A549 (cell line): ENCODE results near the gene CAPN7. TPM values are rescaled to one million over a fixed set of nuclear protein-coding genes. Genes with fewer than 3 reads are reported as not detected.

Experiments used
- ATAC-seq, 2 experiments: fragments of 200-7000 bp in 1 of 2; fragments of >200 bp in 1 of 2; cut with Nextera tagmentation in 1 of 2; cut with Tn5 transposase in 1 of 2; 3 replicates each; pipeline versions ENCODE4 v1.8.0 to v1.9.1; 2018 to 2020; ENCODE audit warnings: mild to moderate bottlenecking in 1 of 2, moderate library complexity in 1 of 2
- CTCF ChIA-PET: fragments of 300-600 bp; sonication (Branson Sonifier 250); formaldehyde crosslinking; extraction: SDS; loops from one replicate; lab custom pipeline; 2021; ENCODE audit warnings: antibody characterized with exemption, inconsistent platforms; lab: Yijun Ruan, JAX
- POLR2A ChIA-PET: fragments of 350-600 bp; formaldehyde crosslinking; extraction: SDS; loops from one replicate; lab custom pipeline; 2021; ENCODE audit warnings: antibody characterized with exemption, inconsistent platforms; lab: Yijun Ruan, JAX
- DNase-seq, 2 experiments: peaks; one replicate each; pipeline versions ENCODE4 v3.0.0 to v3.0.0-alpha.2; 2011 to 2016; ENCODE audit warnings: low read depth in 1 of 2, low spot score in 1 of 2
- FAIRE-seq: peaks from 2 replicates; lab custom pipeline; 2011; peaks lifted over from hg19 to GRCh38; lab: Jason Lieb, UNC
- H3K27ac ChIP-seq, 2 experiments: fragments of >200 bp; sonication (Bioruptor Twin); formaldehyde crosslinking; 3 replicates each; pipeline ENCODE4 v1.5.1; 2016 to 2017
- H3K4me1 ChIP-seq: fragments of >200 bp; sonication (Bioruptor Twin); formaldehyde crosslinking; 3 replicates; pipeline ENCODE4 v1.6.1; 2016
- H3K4me2 ChIP-seq: fragments of >200 bp; sonication (Bioruptor Twin); formaldehyde crosslinking; 3 replicates; pipeline ENCODE4 v1.6.1; 2016
- H3K4me3 ChIP-seq: fragments of >200 bp; sonication (Bioruptor Twin); formaldehyde crosslinking; 3 replicates; pipeline ENCODE4 v1.5.1; 2016
- H3K9me3 ChIP-seq: fragments of >200 bp; sonication (Bioruptor Twin); formaldehyde crosslinking; 3 replicates; pipeline ENCODE4 v1.6.1; 2016
- BCL3 ChIP-seq: fragments of >200 bp; sonication (Bioruptor Twin); formaldehyde crosslinking; IDR thresholded peaks from 3 replicates; pipeline ENCODE4 v1.6.1; 2016
- BHLHE40 ChIP-seq: IDR thresholded peaks from 2 replicates; pipeline ENCODE4 v1.6.1; 2012; ENCODE audit warnings: low read depth, low read length, inconsistent platforms
- CEBPB ChIP-seq, 2 experiments: fragments of >200 bp in 1 of 2; sonication (Bioruptor Twin) in 1 of 2; formaldehyde crosslinking in 1 of 2; IDR thresholded peaks; 2 replicates each; pipeline ENCODE4 v1.6.1; 2012 to 2016
- CHD2 ChIP-seq: fragments of 150-350 bp; IDR thresholded peaks from 2 replicates; pipeline ENCODE4 v1.6.1; 2014; ENCODE audit warnings: low read length; ENCODE audit not compliant: partially characterized antibody
- CTCF ChIP-seq: fragments of >200 bp; sonication (Bioruptor Twin); formaldehyde crosslinking; IDR thresholded peaks from 3 replicates; pipeline ENCODE4 v1.5.1; 2016
- FOSB ChIP-seq: fragments of 250-450 bp; sonication (Bioruptor Pico); IDR thresholded peaks from 2 replicates; pipeline ENCODE4 v1.5.0; 2020; ENCODE audit warnings: mild to moderate bottlenecking, moderate library complexity
- GATA3 ChIP-seq: IDR thresholded peaks from 2 replicates; pipeline ENCODE4 v1.6.1; 2012; ENCODE audit warnings: borderline replicate concordance
- HOXA7 ChIP-seq: fragments of 250-450 bp; sonication (Bioruptor Pico); IDR thresholded peaks from 2 replicates; pipeline ENCODE4 v1.5.0; 2020; ENCODE audit warnings: mild to moderate bottlenecking, moderate library complexity
- KDM5A ChIP-seq: fragments of 200-600 bp; sonication (generic); IDR thresholded peaks from 2 replicates; pipeline ENCODE4 v1.6.1; 2016; ENCODE audit warnings: antibody characterized with exemption, mild to moderate bottlenecking
- MAFK ChIP-seq: fragments of 450-650 bp; IDR thresholded peaks from 2 replicates; pipeline ENCODE4 v1.6.1; 2014; ENCODE audit not compliant: partially characterized antibody
- NR3C1 ChIP-seq: fragments of >200 bp; sonication (Bioruptor Twin); formaldehyde crosslinking; IDR thresholded peaks from 3 replicates; pipeline ENCODE4 v1.6.1; 2017
- POLR2A ChIP-seq: IDR thresholded peaks from 2 replicates; pipeline ENCODE4 v1.6.1; 2012; ENCODE audit warnings: mild to moderate bottlenecking, low read length
- RAD21 ChIP-seq, 2 experiments: fragments of >200 bp in 1 of 2; sonication (Bioruptor Twin) in 1 of 2; formaldehyde crosslinking in 1 of 2; IDR thresholded peaks in 1 of 2; conservative IDR thresholded peaks in 1 of 2; 2 replicates in 1 of 2; 3 replicates in 1 of 2; pipeline ENCODE4 v1.6.1; 2012 to 2018; ENCODE audit warnings: inconsistent platforms in 1 of 2
- RFX5 ChIP-seq: fragments of 450-650 bp; IDR thresholded peaks from 2 replicates; pipeline ENCODE4 v1.7.1; 2014; ENCODE audit warnings: antibody characterized with exemption, mild to moderate bottlenecking, moderate library complexity
- SMC3 ChIP-seq: fragments of >200 bp; sonication (Bioruptor Twin); formaldehyde crosslinking; IDR thresholded peaks from 3 replicates; pipeline ENCODE4 v1.6.1; 2018; ENCODE audit warnings: inconsistent platforms
- ZC3H11A ChIP-seq: fragments of 450-650 bp; IDR thresholded peaks from 2 replicates; pipeline ENCODE4 v1.6.1; 2014; ENCODE audit warnings: antibody characterized with exemption, mild to moderate bottlenecking
- ZNF302 ChIP-seq: fragments of 250-450 bp; sonication (Bioruptor Pico); IDR thresholded peaks from 2 replicates; pipeline ENCODE4 v1.9.0; 2021; ENCODE audit warnings: inconsistent platforms, mild to moderate bottlenecking, moderate library complexity
- ZSCAN20 ChIP-seq: fragments of 250-450 bp; sonication (Bioruptor Pico); IDR thresholded peaks from 2 replicates; pipeline ENCODE4 v1.8.0; 2022; ENCODE audit warnings: mild to moderate bottlenecking, moderate library complexity
- WGBS: methylation state at CpG from one replicate; pipeline ENCODE4 v1.1.6; 2017; ENCODE audit errors: missing lambda C conversion rate; 5-methylcytosine and 5-hydroxymethylcytosine counted together
- polyA plus RNA-seq, 4 experiments: library from polyadenylated mRNA; depleted of rRNA in 3 of 4; stranded (reverse); fragments of >200 nt; fragmentation: RNase III in 1 of 4; extraction: RNeasy Plus Mini Kit Qiagen cat#74134 plus additional on column Dnase treatment in 1 of 4; gene quantifications; 2 replicates in 3 of 4; 3 replicates in 1 of 4; pipeline ENCODE4 v1.2.3, GENCODE V29; 2011 to 2017
- TF ChIP-seq, protein P1 (sequence below): IDR thresholded peaks from 2 replicates; pipeline ENCODE4 v1.6.1; 2012; ENCODE audit warnings: low read depth, borderline replicate concordance
- TF ChIP-seq, protein P2 (sequence below): IDR thresholded peaks from 2 replicates; pipeline ENCODE4 v1.6.1; 2012

CAPN7 gene
- polyA plus RNA-seq, 2 of the 4 experiments (the other 2 are of a cell fraction): 19.9 to 36.8 TPM

DNA sequence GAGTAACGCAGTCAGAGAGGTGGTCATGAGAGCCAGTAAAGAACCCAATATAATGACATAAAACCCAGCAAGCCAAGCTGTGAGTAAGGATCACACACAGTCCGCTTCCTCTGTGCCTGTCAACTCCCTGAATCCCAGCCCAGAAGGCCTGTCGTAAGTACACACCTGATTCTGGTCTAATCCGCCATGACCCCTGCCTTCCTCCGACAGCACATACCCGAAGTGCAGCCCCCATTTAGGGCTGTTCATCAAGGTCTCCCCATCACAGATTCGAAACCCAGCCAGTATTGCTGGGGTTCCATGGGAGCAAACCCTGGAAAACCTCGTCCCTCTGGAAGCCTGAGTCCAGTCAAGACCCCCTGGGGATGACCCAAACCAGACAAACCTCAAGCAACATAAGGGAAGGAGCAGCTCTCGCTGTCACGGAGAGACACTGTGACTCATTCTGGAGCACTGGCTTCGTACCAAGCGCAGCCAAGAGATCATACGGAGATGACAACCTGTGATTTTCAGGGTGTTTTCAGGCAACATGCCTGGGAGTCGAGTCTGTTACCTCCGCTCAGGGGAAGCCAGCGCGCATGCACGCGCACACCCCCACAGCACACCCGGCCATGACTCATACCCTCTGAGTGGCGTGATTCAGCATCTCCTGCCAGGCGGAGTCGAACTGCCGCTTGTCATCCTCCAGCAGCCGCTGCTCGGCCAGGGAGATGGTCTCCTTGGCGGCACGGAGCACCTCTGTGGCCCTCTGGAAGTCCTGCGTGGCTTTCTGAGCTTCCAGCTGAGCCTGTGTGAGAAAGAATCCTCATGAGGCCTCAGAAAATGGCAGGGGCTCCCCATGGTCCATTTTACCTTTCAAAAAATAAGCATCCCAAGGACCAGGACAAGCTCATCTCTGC, 63.3 kb downstream of the CAPN7 start (continued):
- TF ChIP-seq SMC3: peak; percentile 28; the same call in 1 of the 3 replicates
- TF ChIP-seq GATA3: 0 out of 2 replicates have a peak, but pooled peaks have one; percentile 17
- no peak for TF ChIP-seq ZSCAN20 (CRISPR knock-in tag)
- no peak for TF ChIP-seq HOXA7 (CRISPR knock-in tag)
- TF ChIP-seq, protein P1, sequence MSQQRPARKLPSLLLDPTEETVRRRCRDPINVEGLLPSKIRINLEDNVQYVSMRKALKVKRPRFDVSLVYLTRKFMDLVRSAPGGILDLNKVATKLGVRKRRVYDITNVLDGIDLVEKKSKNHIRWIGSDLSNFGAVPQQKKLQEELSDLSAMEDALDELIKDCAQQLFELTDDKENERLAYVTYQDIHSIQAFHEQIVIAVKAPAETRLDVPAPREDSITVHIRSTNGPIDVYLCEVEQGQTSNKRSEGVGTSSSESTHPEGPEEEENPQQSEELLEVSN: peak; percentile 80
- no peak for TF ChIP-seq BCL3
- TF ChIP-seq CTCF: no peak
- TF ChIP-seq ZC3H11A: no peak
- peak; percentile 94 for TF ChIP-seq MAFK
- TF ChIP-seq, protein P2, sequence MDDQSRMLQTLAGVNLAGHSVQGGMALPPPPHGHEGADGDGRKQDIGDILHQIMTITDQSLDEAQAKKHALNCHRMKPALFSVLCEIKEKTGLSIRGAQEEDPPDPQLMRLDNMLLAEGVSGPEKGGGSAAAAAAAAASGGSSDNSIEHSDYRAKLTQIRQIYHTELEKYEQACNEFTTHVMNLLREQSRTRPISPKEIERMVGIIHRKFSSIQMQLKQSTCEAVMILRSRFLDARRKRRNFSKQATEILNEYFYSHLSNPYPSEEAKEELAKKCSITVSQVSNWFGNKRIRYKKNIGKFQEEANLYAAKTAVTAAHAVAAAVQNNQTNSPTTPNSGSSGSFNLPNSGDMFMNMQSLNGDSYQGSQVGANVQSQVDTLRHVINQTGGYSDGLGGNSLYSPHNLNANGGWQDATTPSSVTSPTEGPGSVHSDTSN: no peak
- peak; percentile 27; the same call in 1 of the 2 replicates for TF ChIP-seq POLR2A
- TF ChIP-seq RAD21 (conservative IDR thresholded peaks at IDR 0.05 in 1 of 2, IDR thresholded peaks at IDR 0.05 in 1 of 2): 0 out of 5 replicates have a peak, but pooled peaks of 1 of the 2 experiments have one; percentile 24

DNA sequence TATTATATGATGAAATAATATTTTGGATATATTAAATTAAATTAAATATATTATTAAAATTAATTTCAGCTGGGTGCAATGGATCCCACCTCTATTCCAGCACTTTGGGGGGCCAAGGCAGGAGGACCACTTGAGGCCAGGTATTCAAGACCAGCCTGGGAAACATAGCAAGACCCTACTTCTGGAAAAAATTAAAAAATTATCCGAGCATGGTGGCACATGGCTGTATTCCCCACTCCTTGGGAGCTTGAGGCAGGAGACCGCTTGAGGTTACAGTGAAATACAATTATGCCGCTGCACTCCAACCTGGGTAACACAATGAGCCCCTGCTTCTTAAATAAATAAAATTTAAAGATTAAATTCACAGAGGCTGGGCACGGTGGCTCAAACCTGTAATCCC, 65.0 kb downstream of the CAPN7 start:
- H3K4me2 ChIP-seq: no peak overlapping the region
- ChIA-PET POLR2A (interaction anchor here (0.6 kb wide), 1 partner anchor 23 kb away, joined by 6 read pairs; no protein-coding TSS in a partner anchor), CTCF (interaction anchor here (1.0 to 11.1 kb wide), 6 partner anchors 11 to 108 kb away, joined by 3 to 145 read pairs (median 46); partner anchors contain the start of gene SH3BP5)
- FAIRE-seq (no peak), DNase-seq (no peak), ATAC-seq (no peak)
- no peak overlapping the region for H3K4me3 ChIP-seq
- H3K4me1 ChIP-seq: peaks cover 21% of the 10 kb centered on the region
- no peaks in the 10 kb centered on the region for H3K9me3 ChIP-seq
- TF ChIP-seq NR3C1: no peak
- TF ChIP-seq CTCF: no peak
- TF ChIP-seq FOSB (CRISPR knock-in tag): no peak
- no peak for TF ChIP-seq CHD2
- no peak for TF ChIP-seq SMC3
- no peak for TF ChIP-seq RFX5
- TF ChIP-seq BHLHE40: no peak
- no peak for TF ChIP-seq ZNF302
- TF ChIP-seq KDM5A: no peak
- TF ChIP-seq CEBPB (IDR thresholded peaks at IDR 0.05): no peak
- no peak for TF ChIP-seq MAFK
- 86% methylated on average over 4 of the region's 4 CpGs for WGBS
- 0 out of 6 replicates have a peak overlapping the region, but pooled peaks of 1 of the 2 experiments have one; percentile 5 for H3K27ac ChIP-seq
